WTC11 (cell line): Measurements from ENCODE around the gene YEATS2. TPM values are rescaled to one million over a fixed set of nuclear protein-coding genes. Genes with fewer than 3 reads are reported as not detected.
A peak's percentile ranks its signal among the peaks of the same experiment; 100 is the strongest.
"Not testable (repeated sequence)": the region's sequence is repeated elsewhere in the genome, so short reads cannot be mapped to it uniquely, and the experiment has no call there.

Source experiments
- ATAC-seq: fragments of 200-7000 bp; cut with Tn5 transposase; 2 replicates; pipeline ENCODE4 v1.10.0; 2021; ENCODE audit warnings: mild to moderate bottlenecking, moderate library complexity
- CTCF ChIA-PET: fragments of 300-600 bp; sonication (Branson Sonifier 250); formaldehyde crosslinking; loops from one replicate; lab custom pipeline; 2021; ENCODE audit warnings: antibody characterized with exemption; lab: Charles Lee
- POLR2A ChIA-PET: fragments of 350-600 bp; sonication (Branson Sonifier 250); formaldehyde crosslinking; loops from one replicate; lab custom pipeline; 2021; ENCODE audit warnings: antibody characterized with exemption; lab: Charles Lee
- DNase-seq: peaks from one replicate; pipeline ENCODE4 v3.0.0; 2021; ENCODE audit warnings: low spot score
- H3K27ac Mint-ChIP-seq: 2 replicates; pipeline ENCODE4 v1.8.0; 2021; ENCODE audit warnings: mixed read lengths
- H3K27me3 Mint-ChIP-seq: 2 replicates; pipeline ENCODE4 v1.8.0; 2021; ENCODE audit warnings: low read depth, mild to moderate bottlenecking, moderate library complexity, mixed read lengths
- H3K36me3 Mint-ChIP-seq: 2 replicates; pipeline ENCODE4 v1.8.0; 2021; ENCODE audit warnings: mixed read lengths
- H3K4me1 Mint-ChIP-seq: 2 replicates; pipeline ENCODE4 v1.8.0; 2022; ENCODE audit warnings: mixed read lengths
- H3K4me3 Mint-ChIP-seq: 2 replicates; pipeline ENCODE4 v1.8.0; 2021; ENCODE audit warnings: mild to moderate bottlenecking, moderate library complexity, mixed read lengths
- H3K9me3 Mint-ChIP-seq: 2 replicates; pipeline ENCODE4 v1.8.0; 2021; ENCODE audit warnings: mixed read lengths
- CBFB ChIP-seq: sonication (generic); formaldehyde crosslinking; IDR thresholded peaks from 2 replicates; pipeline ENCODE4 v1.8.1; 2022; ENCODE audit warnings: mild to moderate bottlenecking, low read depth, missing genetic modification reagents
- CREM ChIP-seq: sonication (generic); formaldehyde crosslinking; IDR thresholded peaks from 2 replicates; pipeline ENCODE4 v1.8.1; 2022; ENCODE audit warnings: mild to moderate bottlenecking, missing genetic modification reagents, moderate library complexity
- FOXP1 ChIP-seq: sonication (generic); formaldehyde crosslinking; IDR thresholded peaks from 2 replicates; pipeline ENCODE4 v1.8.0; 2022; ENCODE audit warnings: missing genetic modification reagents, mild to moderate bottlenecking, moderate library complexity, borderline replicate concordance
- GTF2I ChIP-seq: fragments of 250-450 bp; sonication (Bioruptor Pico); conservative IDR thresholded peaks from 2 replicates; pipeline ENCODE4 v1.4.0; 2021; ENCODE audit warnings: mild to moderate bottlenecking
- NR2C2 ChIP-seq: sonication (generic); formaldehyde crosslinking; IDR thresholded peaks from 2 replicates; pipeline ENCODE4 v1.8.0; 2022; ENCODE audit warnings: mild to moderate bottlenecking, missing genetic modification reagents
- NR3C1 ChIP-seq: sonication (generic); formaldehyde crosslinking; conservative IDR thresholded peaks from 2 replicates; pipeline ENCODE4 v1.8.1; 2023; ENCODE audit warnings: low read depth, mild to moderate bottlenecking, missing genetic modification reagents
- RELA ChIP-seq: sonication (generic); formaldehyde crosslinking; IDR thresholded peaks from 2 replicates; pipeline ENCODE4 v1.8.1; 2022; ENCODE audit warnings: missing genetic modification reagents, mild to moderate bottlenecking, borderline replicate concordance
- TEAD1 ChIP-seq: sonication (generic); formaldehyde crosslinking; IDR thresholded peaks from 2 replicates; pipeline ENCODE4 v1.8.0; 2022; ENCODE audit warnings: mild to moderate bottlenecking, missing genetic modification reagents
- ZNF232 ChIP-seq: sonication (generic); formaldehyde crosslinking; IDR thresholded peaks from 2 replicates; pipeline ENCODE4 v1.8.0; 2022; ENCODE audit warnings: mild to moderate bottlenecking, missing genetic modification reagents
- total RNA-seq: library from RNA; stranded (reverse); gene quantifications from 3 replicates; pipeline ENCODE4 v1.2.3, GENCODE V29; 2021
- TF ChIP-seq, protein P1 (sequence below): sonication (generic); formaldehyde crosslinking; IDR thresholded peaks from 2 replicates; pipeline ENCODE4 v1.8.1; 2022; ENCODE audit warnings: low read depth, missing genetic modification reagents, borderline replicate concordance
- TF ChIP-seq, protein P2 (sequence below): fragments of 250-450 bp; sonication (Bioruptor Pico); IDR thresholded peaks from 2 replicates; pipeline ENCODE4 v1.8.0; 2021; ENCODE audit warnings: mild to moderate bottlenecking
- TF ChIP-seq, protein P3 (sequence below): sonication (generic); formaldehyde crosslinking; IDR thresholded peaks from 2 replicates; pipeline ENCODE4 v1.8.1; 2022; ENCODE audit warnings: missing genetic modification reagents, borderline replicate concordance
- TF ChIP-seq, protein P4 (sequence below): sonication (generic); formaldehyde crosslinking; IDR thresholded peaks from 2 replicates; pipeline ENCODE4 v1.8.1; 2023; ENCODE audit warnings: mild to moderate bottlenecking, moderate library complexity, missing genetic modification reagents
- TF ChIP-seq, protein P5 (sequence below): fragments of 250-450 bp; sonication (Bioruptor Pico); IDR thresholded peaks from 2 replicates; pipeline ENCODE4 v2.1.2; 2022; ENCODE audit warnings: mild to moderate bottlenecking, moderate library complexity
- TF ChIP-seq, protein P6 (sequence below): sonication (generic); formaldehyde crosslinking; IDR thresholded peaks from 2 replicates; pipeline ENCODE4 v1.8.1; 2023; ENCODE audit warnings: mild to moderate bottlenecking, missing genetic modification reagents

Gene YEATS2
- total RNA-seq, 1 experiment from 2014 or later = 42.5 TPM

DNA sequence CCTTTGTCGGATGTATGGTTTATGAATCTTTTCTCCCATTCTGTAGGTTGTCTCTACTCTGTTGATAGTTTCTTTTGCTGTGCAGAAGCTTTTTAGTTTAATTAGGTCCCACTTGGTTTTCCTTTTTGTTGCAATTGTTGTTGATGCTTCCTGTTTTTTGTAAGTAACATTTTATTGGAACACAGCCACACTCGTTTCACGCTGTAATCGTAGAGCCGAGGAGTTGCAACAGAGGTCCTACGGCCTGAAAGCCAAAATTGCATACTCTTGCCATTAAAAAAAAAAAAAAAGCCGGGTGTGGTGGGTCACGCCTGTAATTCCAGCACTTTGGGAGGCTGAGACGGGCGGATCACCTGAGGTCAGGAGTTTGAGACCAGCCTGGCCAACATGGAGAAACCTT is 86.9 kb downstream of the YEATS2 start:
- H3K36me3 Mint-ChIP-seq = peaks cover 74% of the 10 kb centered on the region
- H3K27me3 Mint-ChIP-seq, H3K27ac Mint-ChIP-seq, H3K4me1 Mint-ChIP-seq, DNase-seq, H3K9me3 Mint-ChIP-seq, CTCF ChIA-PET, ATAC-seq, POLR2A ChIA-PET, H3K4me3 Mint-ChIP-seq: not testable (repeated sequence)

DNA sequence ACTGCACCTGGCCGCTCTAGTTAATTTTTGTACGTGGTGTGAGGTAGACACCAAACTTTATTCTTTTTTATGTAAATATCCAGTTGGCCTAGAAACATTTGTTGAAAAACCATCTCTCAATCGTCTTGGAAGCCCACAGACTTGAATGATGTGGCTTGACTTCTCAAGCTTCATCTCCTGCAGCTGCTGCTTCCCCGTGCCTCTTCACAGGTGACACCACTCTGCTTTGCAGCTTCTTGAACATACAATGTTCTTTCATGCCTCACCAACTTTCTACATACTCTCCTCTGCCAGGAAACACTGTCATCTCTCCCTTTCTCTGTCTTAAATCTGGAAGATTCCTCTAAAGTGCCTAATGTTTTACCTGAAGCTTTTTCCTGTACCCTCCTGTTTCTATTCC is 92.2 kb downstream of the YEATS2 start:
- H3K36me3 Mint-ChIP-seq = peaks cover 70% of the 10 kb centered on the region
- no peak for DNase-seq
- CTCF ChIA-PET = no interaction called here

More for the DNA sequence above, 92.2 kb downstream of the YEATS2 start:
- Mint-ChIP-seq H3K4me3 (no peak overlapping the region), H3K27me3 (no peaks in the 10 kb centered on the region), H3K9me3 (no peaks in the 10 kb centered on the region), H3K27ac (peak overlapping the region; percentile 10), H3K4me1 (no peaks in the 10 kb centered on the region)
- no peak for ATAC-seq
- TF ChIP-seq, protein P1, sequence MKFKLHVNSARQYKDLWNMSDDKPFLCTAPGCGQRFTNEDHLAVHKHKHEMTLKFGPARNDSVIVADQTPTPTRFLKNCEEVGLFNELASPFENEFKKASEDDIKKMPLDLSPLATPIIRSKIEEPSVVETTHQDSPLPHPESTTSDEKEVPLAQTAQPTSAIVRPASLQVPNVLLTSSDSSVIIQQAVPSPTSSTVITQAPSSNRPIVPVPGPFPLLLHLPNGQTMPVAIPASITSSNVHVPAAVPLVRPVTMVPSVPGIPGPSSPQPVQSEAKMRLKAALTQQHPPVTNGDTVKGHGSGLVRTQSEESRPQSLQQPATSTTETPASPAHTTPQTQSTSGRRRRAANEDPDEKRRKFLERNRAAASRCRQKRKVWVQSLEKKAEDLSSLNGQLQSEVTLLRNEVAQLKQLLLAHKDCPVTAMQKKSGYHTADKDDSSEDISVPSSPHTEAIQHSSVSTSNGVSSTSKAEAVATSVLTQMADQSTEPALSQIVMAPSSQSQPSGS (CRISPR knock-in tag) = no peak
- TF ChIP-seq GTF2I (CRISPR knock-in tag) (no peak), CBFB (CRISPR knock-in tag) (no peak), ZNF232 (CRISPR knock-in tag) (no peak), TEAD1 (CRISPR knock-in tag) (no peak), RELA (no peak), NR3C1 (CRISPR knock-in tag) (no peak), NR2C2 (no peak), FOXP1 (no peak), CREM (CRISPR knock-in tag) (no peak)
- TF ChIP-seq, protein P2, sequence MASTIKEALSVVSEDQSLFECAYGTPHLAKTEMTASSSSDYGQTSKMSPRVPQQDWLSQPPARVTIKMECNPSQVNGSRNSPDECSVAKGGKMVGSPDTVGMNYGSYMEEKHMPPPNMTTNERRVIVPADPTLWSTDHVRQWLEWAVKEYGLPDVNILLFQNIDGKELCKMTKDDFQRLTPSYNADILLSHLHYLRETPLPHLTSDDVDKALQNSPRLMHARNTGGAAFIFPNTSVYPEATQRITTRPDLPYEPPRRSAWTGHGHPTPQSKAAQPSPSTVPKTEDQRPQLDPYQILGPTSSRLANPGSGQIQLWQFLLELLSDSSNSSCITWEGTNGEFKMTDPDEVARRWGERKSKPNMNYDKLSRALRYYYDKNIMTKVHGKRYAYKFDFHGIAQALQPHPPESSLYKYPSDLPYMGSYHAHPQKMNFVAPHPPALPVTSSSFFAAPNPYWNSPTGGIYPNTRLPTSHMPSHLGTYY (CRISPR knock-in tag) = no peak
- TF ChIP-seq, protein P3, sequence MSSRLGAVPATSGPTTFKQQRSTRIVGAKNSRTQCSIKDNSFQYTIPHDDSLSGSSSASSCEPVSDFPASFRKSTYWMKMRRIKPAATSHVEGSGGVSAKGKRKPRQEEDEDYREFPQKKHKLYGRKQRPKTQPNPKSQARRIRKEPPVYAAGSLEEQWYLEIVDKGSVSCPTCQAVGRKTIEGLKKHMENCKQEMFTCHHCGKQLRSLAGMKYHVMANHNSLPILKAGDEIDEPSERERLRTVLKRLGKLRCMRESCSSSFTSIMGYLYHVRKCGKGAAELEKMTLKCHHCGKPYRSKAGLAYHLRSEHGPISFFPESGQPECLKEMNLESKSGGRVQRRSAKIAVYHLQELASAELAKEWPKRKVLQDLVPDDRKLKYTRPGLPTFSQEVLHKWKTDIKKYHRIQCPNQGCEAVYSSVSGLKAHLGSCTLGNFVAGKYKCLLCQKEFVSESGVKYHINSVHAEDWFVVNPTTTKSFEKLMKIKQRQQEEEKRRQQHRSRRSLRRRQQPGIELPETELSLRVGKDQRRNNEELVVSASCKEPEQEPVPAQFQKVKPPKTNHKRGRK = no peak
- TF ChIP-seq, protein P4, sequence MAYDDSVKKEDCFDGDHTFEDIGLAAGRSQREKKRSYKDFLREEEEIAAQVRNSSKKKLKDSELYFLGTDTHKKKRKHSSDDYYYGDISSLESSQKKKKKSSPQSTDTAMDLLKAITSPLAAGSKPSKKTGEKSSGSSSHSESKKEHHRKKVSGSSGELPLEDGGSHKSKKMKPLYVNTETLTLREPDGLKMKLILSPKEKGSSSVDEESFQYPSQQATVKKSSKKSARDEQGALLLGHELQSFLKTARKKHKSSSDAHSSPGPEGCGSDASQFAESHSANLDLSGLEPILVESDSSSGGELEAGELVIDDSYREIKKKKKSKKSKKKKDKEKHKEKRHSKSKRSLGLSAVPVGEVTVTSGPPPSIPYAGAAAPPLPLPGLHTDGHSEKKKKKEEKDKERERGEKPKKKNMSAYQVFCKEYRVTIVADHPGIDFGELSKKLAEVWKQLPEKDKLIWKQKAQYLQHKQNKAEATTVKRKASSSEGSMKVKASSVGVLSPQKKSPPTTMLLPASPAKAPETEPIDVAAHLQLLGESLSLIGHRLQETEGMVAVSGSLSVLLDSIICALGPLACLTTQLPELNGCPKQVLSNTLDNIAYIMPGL = no peak
- TF ChIP-seq, protein P5, sequence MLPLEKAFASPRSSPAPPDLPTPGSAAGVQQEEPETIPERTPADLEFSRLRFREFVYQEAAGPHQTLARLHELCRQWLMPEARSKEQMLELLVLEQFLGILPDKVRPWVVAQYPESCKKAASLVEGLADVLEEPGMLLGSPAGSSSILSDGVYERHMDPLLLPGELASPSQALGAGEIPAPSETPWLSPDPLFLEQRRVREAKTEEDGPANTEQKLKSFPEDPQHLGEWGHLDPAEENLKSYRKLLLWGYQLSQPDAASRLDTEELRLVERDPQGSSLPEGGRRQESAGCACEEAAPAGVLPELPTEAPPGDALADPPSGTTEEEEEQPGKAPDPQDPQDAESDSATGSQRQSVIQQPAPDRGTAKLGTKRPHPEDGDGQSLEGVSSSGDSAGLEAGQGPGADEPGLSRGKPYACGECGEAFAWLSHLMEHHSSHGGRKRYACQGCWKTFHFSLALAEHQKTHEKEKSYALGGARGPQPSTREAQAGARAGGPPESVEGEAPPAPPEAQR (CRISPR knock-in tag) = no peak
- TF ChIP-seq, protein P6, sequence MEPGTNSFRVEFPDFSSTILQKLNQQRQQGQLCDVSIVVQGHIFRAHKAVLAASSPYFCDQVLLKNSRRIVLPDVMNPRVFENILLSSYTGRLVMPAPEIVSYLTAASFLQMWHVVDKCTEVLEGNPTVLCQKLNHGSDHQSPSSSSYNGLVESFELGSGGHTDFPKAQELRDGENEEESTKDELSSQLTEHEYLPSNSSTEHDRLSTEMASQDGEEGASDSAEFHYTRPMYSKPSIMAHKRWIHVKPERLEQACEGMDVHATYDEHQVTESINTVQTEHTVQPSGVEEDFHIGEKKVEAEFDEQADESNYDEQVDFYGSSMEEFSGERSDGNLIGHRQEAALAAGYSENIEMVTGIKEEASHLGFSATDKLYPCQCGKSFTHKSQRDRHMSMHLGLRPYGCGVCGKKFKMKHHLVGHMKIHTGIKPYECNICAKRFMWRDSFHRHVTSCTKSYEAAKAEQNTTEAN = no peak
- POLR2A ChIA-PET = no interaction called here
